Measurements from ENCODE around the gene PLEK2.

PLEK2 gene

GRCh38 chr14:67444395-67444794 is 32.4 kb upstream of the PLEK2 start:
- no peak for TF ChIP-seq CTCF (IDR thresholded peaks at IDR 0.05; ENCODE audit: low read depth, low read length)
- H3K27ac ChIP-seq = no peak overlapping the region
- no peak for DNase-seq

GRCh38 chr14:67442139-67442906 is 30.4 kb upstream of the PLEK2 start:
- no peaks in the 10 kb centered on the region for H3K27me3 ChIP-seq (ENCODE audit: insufficient read depth, low read depth, severe bottlenecking)
- no peaks in the 10 kb centered on the region for H3K9me3 ChIP-seq (ENCODE audit: severe bottlenecking)
- TF ChIP-seq CTCF (IDR thresholded peaks at IDR 0.05; ENCODE audit: low read depth, low read length) = no peak
- H3K36me3 ChIP-seq = no peaks in the 10 kb centered on the region
- DNase-seq = no peak
- H3K4me3 ChIP-seq (ENCODE audit: low read depth, low read length) = no peak overlapping the region
- H3K27ac ChIP-seq = no peak overlapping the region

More at GRCh38 chr14:67444395-67444794, 32.4 kb upstream of the PLEK2 start:
- Histone ChIP-seq H3K4me3 (ENCODE audit: low read depth, low read length) (no peak overlapping the region), H3K27me3 (ENCODE audit: insufficient read depth, low read depth, severe bottlenecking) (no peaks in the 10 kb centered on the region), H3K9me3 (ENCODE audit: severe bottlenecking) (no peaks in the 10 kb centered on the region), H3K36me3 (no peaks in the 10 kb centered on the region)

GRCh38 chr14:67441672-67442071 is 29.7 kb upstream of the PLEK2 start:
- TF ChIP-seq CTCF (IDR thresholded peaks at IDR 0.05; ENCODE audit: low read depth, low read length) = no peak
- no peak overlapping the region for H3K27ac ChIP-seq
- H3K4me3 ChIP-seq (ENCODE audit: low read depth, low read length) = no peak overlapping the region
- H3K9me3 ChIP-seq (ENCODE audit: severe bottlenecking) = no peaks in the 10 kb centered on the region
- no peak for DNase-seq
- no peaks in the 10 kb centered on the region for H3K36me3 ChIP-seq
- no peaks in the 10 kb centered on the region for H3K27me3 ChIP-seq (ENCODE audit: insufficient read depth, low read depth, severe bottlenecking)

- H3K9me3 ChIP-seq (ENCODE audit: severe bottlenecking) = no peaks in the 10 kb centered on the region
- no peaks in the 10 kb centered on the region for H3K36me3 ChIP-seq
- no peak overlapping the region for H3K4me3 ChIP-seq (ENCODE audit: low read depth, low read length)
- DNase-seq = no peak
- no peak for TF ChIP-seq CTCF (IDR thresholded peaks at IDR 0.05; ENCODE audit: low read depth, low read length)
- no peak overlapping the region for H3K27ac ChIP-seq
- no peaks in the 10 kb centered on the region for H3K27me3 ChIP-seq (ENCODE audit: insufficient read depth, low read depth, severe bottlenecking)
Measured at GRCh38 chr14:67441256-67441655, 29.3 kb upstream of the PLEK2 start.

GRCh38 chr14:67440513-67440912 is 28.5 kb upstream of the PLEK2 start:
- Histone ChIP-seq H3K4me3 (ENCODE audit: low read depth, low read length) (no peak overlapping the region), H3K36me3 (no peaks in the 10 kb centered on the region), H3K27ac (no peak overlapping the region), H3K9me3 (ENCODE audit: severe bottlenecking) (no peaks in the 10 kb centered on the region), H3K27me3 (ENCODE audit: insufficient read depth, low read depth, severe bottlenecking) (no peaks in the 10 kb centered on the region)
- DNase-seq = no peak
- no peak for TF ChIP-seq CTCF (IDR thresholded peaks at IDR 0.05; ENCODE audit: low read depth, low read length)

GRCh38 chr14:67438969-67439368 is 27.0 kb upstream of the PLEK2 start:
- H3K9me3 ChIP-seq (ENCODE audit: severe bottlenecking) = no peaks in the 10 kb centered on the region
- no peak overlapping the region for H3K4me3 ChIP-seq (ENCODE audit: low read depth, low read length)
- no peak for TF ChIP-seq CTCF (IDR thresholded peaks at IDR 0.05; ENCODE audit: low read depth, low read length)
- H3K36me3 ChIP-seq = no peaks in the 10 kb centered on the region
- H3K27me3 ChIP-seq (ENCODE audit: insufficient read depth, low read depth, severe bottlenecking) = no peaks in the 10 kb centered on the region
- no peak for DNase-seq
- H3K27ac ChIP-seq = no peak overlapping the region
